ENCODE results near the gene GOSR1.
"Not testable (repeated sequence)": the region's sequence is repeated elsewhere in the genome, so short reads cannot be mapped to it uniquely, and the experiment has no call there.

Gene GOSR1

GRCh38 chr17:30506481-30506880 is 29.3 kb downstream of the GOSR1 start:
- DNase-seq, result no peak

GRCh38 chr17:30513346-30513745 is 36.1 kb downstream of the GOSR1 start:
- no peak for DNase-seq

- DNase-seq, result no peak
Observed at GRCh38 chr17:30514895-30515596, 37.8 kb downstream of the GOSR1 start.

- DNase-seq, result no peak
Observed at GRCh38 chr17:30517786-30518185, 40.6 kb downstream of the GOSR1 start.

GRCh38 chr17:30519166-30519565 is 42.0 kb downstream of the GOSR1 start:
- DNase-seq, result no peak

- DNase-seq, result no peak
Observed at GRCh38 chr17:30519707-30520106, 42.5 kb downstream of the GOSR1 start.

- DNase-seq, result no peak
Observed at GRCh38 chr17:30520436-30520835, 43.2 kb downstream of the GOSR1 start.

- no peak for DNase-seq
Observed at GRCh38 chr17:30520882-30521281, 43.7 kb downstream of the GOSR1 start.

GRCh38 chr17:30521766-30522165 is 44.6 kb downstream of the GOSR1 start:
- no peak for DNase-seq

GRCh38 chr17:30523236-30523635 is 46.0 kb downstream of the GOSR1 start:
- not testable (repeated sequence) for DNase-seq

- no peak for DNase-seq
Observed at GRCh38 chr17:30524847-30525246, 47.6 kb downstream of the GOSR1 start.

- no peak for DNase-seq
Observed at GRCh38 chr17:30526401-30526800, 49.2 kb downstream of the GOSR1 start.

GRCh38 chr17:30528701-30529100 is 51.5 kb downstream of the GOSR1 start:
- DNase-seq, result not testable (repeated sequence)

GRCh38 chr17:30530346-30531025 is 53.3 kb downstream of the GOSR1 start:
- no peak for DNase-seq

GRCh38 chr17:30532871-30533270 is 55.7 kb downstream of the GOSR1 start:
- DNase-seq, result no peak

- peak; percentile 10 for DNase-seq
Observed at GRCh38 chr17:30534298-30534697, 57.1 kb downstream of the GOSR1 start.

- DNase-seq, result no peak
Observed at GRCh38 chr17:30534938-30535921, 58.0 kb downstream of the GOSR1 start.

GRCh38 chr17:30536846-30537245 is 59.6 kb downstream of the GOSR1 start:
- not testable (repeated sequence) for DNase-seq

GRCh38 chr17:30537667-30538066 is 60.5 kb downstream of the GOSR1 start:
- DNase-seq, result not testable (repeated sequence)

- no peak for DNase-seq
Observed at GRCh38 chr17:30541802-30542201, 64.6 kb downstream of the GOSR1 start.

GRCh38 chr17:30543456-30543855 is 66.2 kb downstream of the GOSR1 start:
- no peak for DNase-seq

- no peak for DNase-seq
Observed at GRCh38 chr17:30545024-30545423, 67.8 kb downstream of the GOSR1 start.
